Effector CD8-positive, alpha-beta T cell (primary cell): ENCODE measurements around the gene STAT1.
"Not testable (repeated sequence)": the region's sequence is repeated elsewhere in the genome, so short reads cannot be mapped to it uniquely, and the experiment has no call there.

Experiments used
- DNase-seq: peaks from one replicate; lab custom pipeline; 2025; lab: John Stamatoyannopoulos, UW

Gene STAT1

GRCh38 chr2:190981733-190982132 lies 32.2 kb downstream of the STAT1 start:
- DNase-seq: no peak

- no peak for DNase-seq
Observed at GRCh38 chr2:190981333-190981732, 32.6 kb downstream of the STAT1 start.

- DNase-seq: no peak
Observed at GRCh38 chr2:190980630-190981209, 33.3 kb downstream of the STAT1 start.

GRCh38 chr2:190979906-190980629 lies 33.9 kb downstream of the STAT1 start:
- no peak for DNase-seq

- DNase-seq: no peak
Observed at GRCh38 chr2:190978389-190979053, 35.5 kb downstream of the STAT1 start.

DNA sequence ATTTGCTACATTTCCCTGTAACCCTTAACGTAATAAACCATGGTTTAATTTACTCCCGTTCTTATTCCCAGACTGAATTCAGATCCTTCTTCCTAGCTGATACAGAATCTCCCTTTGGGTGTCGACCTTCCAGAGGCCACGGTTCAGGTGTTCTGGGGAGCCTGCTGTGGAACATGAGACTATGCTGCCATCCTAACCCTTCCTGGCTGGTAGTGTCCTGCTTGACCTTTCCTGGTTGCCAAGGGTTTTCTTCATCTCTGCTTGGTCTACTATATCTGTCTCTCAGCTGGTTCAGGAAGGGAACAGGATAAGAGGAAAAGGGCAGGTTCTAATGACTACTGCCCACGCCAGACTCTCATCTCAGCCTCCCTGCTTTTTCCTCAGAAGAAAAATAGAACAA lies 36.5 kb downstream of the STAT1 start:
- no peak for DNase-seq

DNA sequence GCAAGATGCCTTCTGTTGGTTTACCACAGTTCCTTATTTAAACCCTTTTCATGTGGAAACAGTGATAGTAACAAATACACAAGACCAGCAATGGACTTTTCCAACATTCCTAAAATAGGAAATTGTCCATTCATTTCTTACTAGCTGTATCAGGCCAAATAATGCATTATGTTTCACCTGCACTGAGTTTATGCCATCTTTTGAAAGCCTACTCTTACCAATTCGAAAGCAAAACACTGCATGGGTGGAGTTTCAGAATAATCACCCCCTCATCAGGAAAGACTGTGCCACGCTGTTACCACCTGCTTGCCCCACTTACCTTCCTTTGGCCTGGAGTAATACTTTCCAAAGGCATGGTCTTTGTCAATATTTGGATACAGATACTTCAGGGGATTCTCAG lies 37.5 kb downstream of the STAT1 start:
- no peak for DNase-seq

GRCh38 chr2:190974629-190975361 lies 39.2 kb downstream of the STAT1 start:
- no peak for DNase-seq

- no peak for DNase-seq
Observed at GRCh38 chr2:190973726-190974628, 40.0 kb downstream of the STAT1 start.

GRCh38 chr2:190973262-190973661 lies 40.7 kb downstream of the STAT1 start:
- no peak for DNase-seq

DNA sequence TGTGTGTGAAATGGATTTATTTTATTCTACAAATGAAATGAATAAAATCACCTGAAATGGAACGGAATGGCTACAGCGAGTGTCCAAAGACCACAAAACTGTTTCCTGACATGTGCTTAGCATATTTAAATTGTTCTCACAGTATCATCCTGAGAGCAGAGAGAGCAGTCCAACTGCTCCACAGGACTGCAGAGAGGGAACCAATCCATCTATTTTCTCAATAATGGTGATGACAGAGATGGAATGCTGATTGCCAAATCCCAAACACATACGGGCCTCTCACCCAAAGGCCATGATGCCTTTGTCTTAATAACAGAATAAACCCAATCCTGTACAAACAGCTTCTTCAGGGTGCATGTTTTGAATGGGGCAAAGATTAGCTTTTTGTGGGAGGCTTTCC lies 41.1 kb downstream of the STAT1 start:
- DNase-seq: no peak

GRCh38 chr2:190972213-190972612 lies 41.8 kb downstream of the STAT1 start:
- no peak for DNase-seq

- DNase-seq: no peak
Observed at GRCh38 chr2:190970873-190971506, 43.0 kb downstream of the STAT1 start.

GRCh38 chr2:190970160-190970559 lies 43.8 kb downstream of the STAT1 start:
- DNase-seq: no peak

GRCh38 chr2:190968522-190968921 lies 45.4 kb downstream of the STAT1 start:
- DNase-seq: no peak

- DNase-seq: no peak
Observed at GRCh38 chr2:190965580-190966222, 48.3 kb downstream of the STAT1 start.

DNA sequence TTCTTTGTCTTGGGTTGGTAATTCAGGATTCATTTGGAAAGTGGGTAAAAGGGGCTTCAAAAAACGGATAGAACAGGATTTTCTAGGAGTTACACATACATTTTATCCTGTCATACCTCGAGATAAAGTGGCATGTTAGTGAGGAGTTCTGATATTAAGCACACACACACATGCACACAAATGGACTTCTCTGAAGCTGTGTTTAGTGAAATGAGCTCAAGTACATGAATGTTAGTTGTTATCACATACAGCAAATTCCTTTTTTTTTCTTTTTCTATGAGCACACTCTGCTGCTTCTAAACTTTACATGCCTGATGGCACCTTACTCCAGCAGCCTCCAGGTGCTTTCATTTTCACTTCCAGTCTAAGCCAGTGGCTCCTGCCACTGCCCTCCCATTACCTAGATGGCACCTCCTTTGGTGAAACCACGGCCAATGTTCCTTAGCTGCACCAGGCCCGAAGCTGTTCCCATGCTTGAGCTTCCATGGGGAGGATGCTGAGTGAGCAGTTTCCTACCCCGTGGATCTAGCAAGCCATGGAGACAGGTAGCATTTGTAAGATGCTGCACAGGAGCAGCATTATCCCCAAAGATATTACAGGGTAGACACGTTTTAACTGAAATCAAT lies 49.7 kb downstream of the STAT1 start:
- DNase-seq: no peak

DNA sequence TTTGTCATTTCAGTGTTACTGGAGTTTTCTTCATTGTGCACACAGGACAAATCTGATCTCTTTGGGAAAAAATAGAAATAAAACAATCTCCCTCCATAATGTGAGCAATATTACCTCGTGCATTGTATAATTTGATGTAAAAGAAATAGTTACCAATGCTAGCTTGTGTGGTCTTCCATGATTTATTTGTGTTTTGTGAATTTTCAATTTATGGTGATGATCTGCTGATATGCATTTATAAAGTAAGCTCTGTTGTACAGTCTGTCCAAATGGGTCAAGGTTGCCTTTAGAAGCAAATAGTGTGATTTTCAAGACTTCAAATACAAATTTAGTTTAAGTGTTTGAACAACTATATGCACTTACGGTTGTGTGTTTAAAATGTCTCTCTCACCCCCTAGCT lies 50.9 kb downstream of the STAT1 start:
- no peak for DNase-seq

DNA sequence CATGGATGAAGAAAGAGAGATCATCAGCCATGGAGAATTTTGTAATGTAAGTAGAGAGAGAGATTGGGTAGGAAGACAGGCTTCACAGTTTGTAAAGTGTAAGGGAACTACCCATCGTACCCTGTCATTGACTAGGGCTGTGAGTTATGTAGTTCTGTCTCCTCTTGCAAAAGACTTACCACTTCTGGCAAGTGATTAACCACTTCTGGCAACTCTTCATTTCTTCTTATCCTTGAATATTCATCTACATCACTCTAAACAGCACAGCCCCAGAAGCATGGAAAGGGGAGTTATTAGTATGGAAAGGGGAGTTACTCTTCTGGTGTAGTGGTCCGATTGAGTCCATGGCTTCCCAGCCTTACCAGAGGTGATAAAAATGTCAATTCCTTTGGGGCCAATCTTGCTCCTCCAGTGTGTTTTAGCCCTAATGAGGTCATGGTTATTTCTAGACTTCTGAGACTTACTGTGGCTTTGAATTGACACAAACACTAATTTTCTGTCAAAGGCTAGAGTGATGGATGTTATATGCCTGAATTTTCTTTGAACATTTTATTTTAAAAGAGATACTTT lies 52.0 kb downstream of the STAT1 start:
- DNase-seq: no peak

DNA sequence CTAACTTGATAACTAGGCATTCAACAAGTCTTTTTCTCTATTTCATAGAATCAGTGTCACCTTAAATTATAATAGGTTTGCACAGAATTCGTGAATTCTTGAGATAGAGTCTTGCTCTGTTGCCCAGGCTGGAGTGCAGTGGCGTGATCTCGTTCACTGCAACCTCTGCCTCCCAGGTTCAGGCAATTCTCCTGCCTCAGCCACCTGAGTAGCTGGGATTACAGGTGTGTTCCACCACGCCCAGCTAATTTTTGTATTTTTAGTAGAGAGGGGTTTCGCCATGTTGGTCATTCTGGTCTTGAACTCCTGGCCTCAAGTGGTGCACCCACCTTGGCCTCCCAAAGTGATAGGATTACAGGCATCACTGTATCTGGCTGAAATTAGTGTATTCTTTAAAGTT lies 52.9 kb downstream of the STAT1 start:
- not testable (repeated sequence) for DNase-seq
